Measurements from ENCODE around the gene SHCBP1L. TPM values are rescaled to one million over a fixed set of nuclear protein-coding genes. Genes with fewer than 3 reads are reported as not detected.

Gene SHCBP1L
- total and polyA plus RNA-seq, 9 donors, result not detected

DNA sequence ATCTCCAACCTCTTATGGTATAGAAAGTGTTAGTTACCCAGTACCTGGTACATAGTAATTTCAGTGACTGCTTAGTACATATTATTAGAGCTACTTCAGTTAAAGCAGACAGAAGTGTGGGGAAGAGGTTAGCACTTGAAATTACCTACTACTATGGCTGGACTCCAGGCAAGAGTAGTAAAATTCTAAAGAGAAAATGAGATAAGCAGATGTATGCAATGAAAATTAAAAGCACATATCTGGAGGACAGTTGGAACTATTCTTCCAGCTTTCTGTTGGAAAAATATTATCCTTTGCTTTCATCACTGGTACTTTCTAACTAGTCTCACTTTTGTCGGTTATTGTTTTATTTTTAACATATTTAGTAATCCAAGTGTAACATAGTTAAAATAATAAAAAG lies 90.1 kb downstream of the SHCBP1L start:
- H3K27ac ChIP-seq, result no peak overlapping the region
- no peak overlapping the region for H3K4me3 ChIP-seq
- 71 to 86% (median 75%) methylated on average over 1 of the region's 1 CpG for WGBS, 3 donors
- no peaks in the 10 kb centered on the region for H3K9me3 ChIP-seq
- intact Hi-C loops (cut with DNase I), result no loop called here
- no peaks in the 10 kb centered on the region for H3K27me3 ChIP-seq
- H3K4me1 ChIP-seq (ENCODE audit: insufficient read depth), result no peaks in the 10 kb centered on the region
- no peak for DNase-seq
- TF ChIP-seq EP300 (IDR thresholded peaks at IDR 0.05) (no peak), CTCF (IDR thresholded peaks at IDR 0.05) (no peak), POLR2A (IDR thresholded peaks at IDR 0.05) (no peak)
- H3K36me3 ChIP-seq, result peaks cover 2% of the 10 kb centered on the region

DNA sequence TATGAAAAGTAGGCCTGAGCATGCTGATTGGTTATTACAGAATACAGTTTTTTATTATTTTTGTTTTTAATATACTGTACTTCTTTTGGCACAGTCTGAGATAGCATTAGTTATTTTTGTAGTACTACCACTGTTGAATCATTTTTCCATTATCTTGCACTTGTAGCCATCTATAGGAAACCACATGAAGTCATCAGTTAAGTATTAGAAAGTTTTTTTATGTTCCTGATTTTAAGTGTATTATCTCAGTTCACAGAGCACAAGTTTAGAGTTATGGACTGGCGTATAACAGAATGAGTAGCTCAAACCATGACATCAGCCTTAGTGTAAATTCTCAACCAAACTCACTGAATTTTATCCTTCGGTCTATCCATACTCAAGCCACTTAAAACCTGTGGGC lies 91.0 kb downstream of the SHCBP1L start:
- Histone ChIP-seq H3K27ac (no peak overlapping the region), H3K36me3 (peaks cover 2% of the 10 kb centered on the region), H3K4me3 (no peak overlapping the region), H3K9me3 (no peaks in the 10 kb centered on the region), H3K4me1 (ENCODE audit: insufficient read depth) (no peaks in the 10 kb centered on the region), H3K27me3 (no peaks in the 10 kb centered on the region)
- DNase-seq, result no peak
- TF ChIP-seq CTCF (IDR thresholded peaks at IDR 0.05) (no peak), POLR2A (IDR thresholded peaks at IDR 0.05) (no peak), EP300 (IDR thresholded peaks at IDR 0.05) (no peak)
- intact Hi-C loops (cut with DNase I), result no loop called here
- WGBS, 3 donors, result 86 to 95% (median 95%) methylated on average over 2 of the region's 2 CpGs

- Histone ChIP-seq H3K27ac (no peak overlapping the region), H3K27me3 (no peaks in the 10 kb centered on the region), H3K9me3 (no peaks in the 10 kb centered on the region), H3K36me3 (peaks cover 2% of the 10 kb centered on the region), H3K4me3 (no peak overlapping the region), H3K4me1 (ENCODE audit: insufficient read depth) (no peaks in the 10 kb centered on the region)
- TF ChIP-seq EP300 (IDR thresholded peaks at IDR 0.05), result no peak
- TF ChIP-seq CTCF (IDR thresholded peaks at IDR 0.05), result no peak
- no peak for TF ChIP-seq POLR2A (IDR thresholded peaks at IDR 0.05)
- intact Hi-C loops (cut with DNase I), result no loop called here
- DNase-seq, result no peak
- WGBS, 3 donors, result 87 to 91% (median 90%) methylated on average over 4 of the region's 4 CpGs
Measured at GRCh38 chr1:182860658-182861057, 92.3 kb downstream of the SHCBP1L start.

GRCh38 chr1:182857212-182857611 lies 95.8 kb downstream of the SHCBP1L start:
- intact Hi-C loops (cut with DNase I), result no loop called here
- DNase-seq, result no peak
- Histone ChIP-seq H3K27ac (no peak overlapping the region), H3K9me3 (no peaks in the 10 kb centered on the region), H3K36me3 (peaks cover 2% of the 10 kb centered on the region), H3K4me1 (ENCODE audit: insufficient read depth) (no peaks in the 10 kb centered on the region), H3K4me3 (no peak overlapping the region), H3K27me3 (no peaks in the 10 kb centered on the region)
- TF ChIP-seq POLR2A (IDR thresholded peaks at IDR 0.05), result no peak
- no peak for TF ChIP-seq CTCF (IDR thresholded peaks at IDR 0.05)
- no peak for TF ChIP-seq EP300 (IDR thresholded peaks at IDR 0.05)
- 90 to 93% (median 92%) methylated on average over 3 of the region's 3 CpGs for WGBS, 3 donors

GRCh38 chr1:182855911-182856310 lies 97.1 kb downstream of the SHCBP1L start:
- no peak for TF ChIP-seq CTCF (IDR thresholded peaks at IDR 0.05)
- no peak for TF ChIP-seq POLR2A (IDR thresholded peaks at IDR 0.05)
- TF ChIP-seq EP300 (IDR thresholded peaks at IDR 0.05), result no peak
- Histone ChIP-seq H3K9me3 (no peaks in the 10 kb centered on the region), H3K4me3 (no peak overlapping the region), H3K27me3 (no peaks in the 10 kb centered on the region), H3K4me1 (ENCODE audit: insufficient read depth) (no peaks in the 10 kb centered on the region), H3K27ac (no peak overlapping the region), H3K36me3 (peaks cover 2% of the 10 kb centered on the region)
- WGBS, 3 donors, result 69 to 72% (median 71%) methylated on average over 4 of the region's 4 CpGs
- no peak for DNase-seq
- intact Hi-C loops (cut with DNase I), result no loop called here

Data from ovary (tissue), 9 donors.